HepG2 (cell line): ENCODE data around the gene VAMP8. TPM values are rescaled to one million over a fixed set of nuclear protein-coding genes. Genes with fewer than 3 reads are reported as not detected.
A peak's percentile ranks its signal among the peaks of the same experiment; 100 is the strongest.

ENCODE experiments used
- AHR ChIP-seq: IDR thresholded peaks from 2 replicates; pipeline ENCODE4 v1.6.1; 2018; ENCODE audit warnings: missing genetic modification reagents, missing compliant biosample characterization
- BCL6 ChIP-seq: IDR thresholded peaks from 2 replicates; pipeline ENCODE4 v1.6.1; 2016; ENCODE audit warnings: missing genetic modification reagents, missing compliant biosample characterization
- FLYWCH1 ChIP-seq: sonication (generic); formaldehyde crosslinking; IDR thresholded peaks from 2 replicates; pipeline ENCODE4 v1.8.1; 2023; ENCODE audit warnings: mild to moderate bottlenecking, missing genetic modification reagents
- HDAC2 ChIP-seq: sonication (generic); formaldehyde crosslinking; IDR thresholded peaks from 2 replicates; pipeline ENCODE4 v1.4.0; 2020; ENCODE audit warnings: missing genetic modification reagents
- KLF15 ChIP-seq: sonication (generic); formaldehyde crosslinking; IDR thresholded peaks from 2 replicates; pipeline ENCODE4 v1.8.1; 2023; ENCODE audit warnings: borderline replicate concordance, mild to moderate bottlenecking, inconsistent platforms, missing genetic modification reagents, mixed read lengths
- PITX1 ChIP-seq: sonication (generic); formaldehyde crosslinking; IDR thresholded peaks from 2 replicates; pipeline ENCODE4 v1.5.1; 2020; ENCODE audit warnings: mild to moderate bottlenecking, missing genetic modification reagents
- RBM39 ChIP-seq: fragments of 200-400 bp; formaldehyde crosslinking; IDR thresholded peaks from one replicate; pipeline ENCODE4 v1.6.1; 2018; ENCODE audit warnings: antibody characterized with exemption, mild to moderate bottlenecking, low read depth, low read length; ENCODE audit not compliant: poor library complexity, severe bottlenecking
- TARDBP ChIP-seq: sonication (generic); formaldehyde crosslinking; IDR thresholded peaks from 2 replicates; pipeline ENCODE4 v1.8.0; 2022; ENCODE audit warnings: mild to moderate bottlenecking, missing genetic modification reagents
- TBX3 ChIP-seq: fragments of 450-650 bp; IDR thresholded peaks from 2 replicates; pipeline ENCODE4 v1.6.1; 2017; ENCODE audit warnings: antibody characterized with exemption, mild to moderate bottlenecking, inconsistent platforms, borderline replicate concordance
- ZFP36L1 ChIP-seq: sonication (generic); formaldehyde crosslinking; IDR thresholded peaks from 2 replicates; pipeline ENCODE4 v1.8.0; 2022; ENCODE audit warnings: mild to moderate bottlenecking, missing genetic modification reagents, moderate library complexity
- ZKSCAN1 ChIP-seq: fragments of 150-350 bp; IDR thresholded peaks from 2 replicates; pipeline ENCODE4 v1.6.1; 2014; ENCODE audit warnings: low read length
- ZNF607 ChIP-seq: sonication (generic); formaldehyde crosslinking; IDR thresholded peaks from 2 replicates; pipeline ENCODE4 v1.5.1; 2020; ENCODE audit warnings: missing genetic modification reagents, mild to moderate bottlenecking, borderline replicate concordance
- polyA plus RNA-seq, 8 experiments: library from polyadenylated mRNA; depleted of rRNA in 3 of 8; stranded (reverse) in 7 of 8; unstranded in 1 of 8; fragments of >200 nt; fragmentation: Illumina TruSeq in 4 of 8; extraction: Trizol in 4 of 8; gene quantifications; 2 replicates each; pipeline versions ENCODE4 v1.2.1 to v1.2.3, GENCODE V29; 2011 to 2016; ENCODE audit warnings: low read depth in 4 of 8, missing spikeins in 1 of 8, mixed read lengths in 1 of 8; ENCODE audit not compliant: insufficient read depth in 1 of 8
- total RNA-seq, 5 experiments: library from RNA; depleted of rRNA; stranded (reverse); fragments of >200 nt; fragmentation: Illumina TruSeq; extraction: Trizol; gene quantifications; 2 replicates each; pipeline ENCODE4 v1.2.3, GENCODE V29; 2016; ENCODE audit warnings: low read depth in 1 of 5
- TF ChIP-seq, protein P1 (sequence below): sonication (generic); formaldehyde crosslinking; IDR thresholded peaks from 2 replicates; pipeline ENCODE4 v1.5.1; 2020; ENCODE audit warnings: mild to moderate bottlenecking, missing genetic modification reagents
- TF ChIP-seq, protein P2 (sequence below): sonication (generic); formaldehyde crosslinking; IDR thresholded peaks from 2 replicates; pipeline ENCODE4 v1.8.0; 2022; ENCODE audit warnings: missing genetic modification reagents, mild to moderate bottlenecking, moderate library complexity, borderline replicate concordance
- TF ChIP-seq, protein P3 (sequence below): sonication (generic); formaldehyde crosslinking; IDR thresholded peaks from 2 replicates; pipeline ENCODE4 v1.4.0; 2020; ENCODE audit warnings: missing genetic modification reagents
- TF ChIP-seq, protein P4 (sequence below): sonication (generic); formaldehyde crosslinking; IDR thresholded peaks from 2 replicates; pipeline ENCODE4 v1.4.0; 2020; ENCODE audit warnings: missing genetic modification reagents, mild to moderate bottlenecking, borderline replicate concordance
- TF ChIP-seq, protein P5 (sequence below): sonication (generic); formaldehyde crosslinking; IDR thresholded peaks from 2 replicates; pipeline ENCODE4 v1.4.0; 2020; ENCODE audit warnings: missing genetic modification reagents

Gene VAMP8
- total and polyA plus RNA-seq, 2 of the 13 experiments (the other 11 are each of a cell fraction or from before 2014, with no cell fraction given), result 83.3 to 157 TPM

DNA sequence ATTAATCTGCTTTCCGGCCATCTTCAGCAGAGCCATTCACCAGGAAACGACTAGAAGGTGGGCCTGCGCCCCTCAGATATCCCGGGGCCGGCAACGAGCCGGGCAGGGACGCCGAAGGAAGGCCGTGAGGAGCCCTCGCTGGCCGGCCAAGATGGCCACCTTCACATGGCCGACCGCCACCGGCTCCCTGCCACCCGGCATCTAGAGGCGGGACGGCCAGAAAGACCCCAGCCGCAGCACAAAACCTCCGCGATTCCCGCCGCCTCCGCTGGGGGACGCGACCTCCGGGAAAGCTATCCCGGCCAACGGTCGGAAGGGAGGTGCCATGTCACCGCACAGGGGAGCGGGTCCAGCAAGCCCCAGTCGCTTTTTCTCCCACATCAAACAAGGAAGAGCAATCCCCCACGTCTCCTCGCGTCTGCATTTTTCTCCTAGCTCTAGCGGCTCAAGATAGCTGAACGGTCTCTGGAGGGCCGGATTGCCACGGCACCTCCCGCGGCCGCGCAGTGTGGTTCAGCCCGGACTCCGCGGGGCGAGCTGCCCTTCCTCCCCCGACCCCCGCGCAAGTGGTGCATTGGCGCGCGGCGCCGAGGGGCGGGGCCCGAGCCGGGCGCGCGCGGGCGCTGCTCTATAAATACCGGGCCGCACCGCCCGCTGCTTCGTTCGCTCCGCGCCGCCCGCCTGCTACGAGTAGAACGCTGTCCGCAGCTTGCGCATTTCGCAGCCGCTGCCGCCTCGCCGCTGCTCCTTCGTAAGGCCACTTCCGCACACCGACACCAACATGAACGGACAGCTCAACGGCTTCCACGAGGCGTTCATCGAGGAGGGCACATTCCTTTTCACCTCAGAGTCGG, 38.7 kb upstream of the VAMP8 start, which contains the start of gene MAT2A (continued):
- TF ChIP-seq, protein P1, sequence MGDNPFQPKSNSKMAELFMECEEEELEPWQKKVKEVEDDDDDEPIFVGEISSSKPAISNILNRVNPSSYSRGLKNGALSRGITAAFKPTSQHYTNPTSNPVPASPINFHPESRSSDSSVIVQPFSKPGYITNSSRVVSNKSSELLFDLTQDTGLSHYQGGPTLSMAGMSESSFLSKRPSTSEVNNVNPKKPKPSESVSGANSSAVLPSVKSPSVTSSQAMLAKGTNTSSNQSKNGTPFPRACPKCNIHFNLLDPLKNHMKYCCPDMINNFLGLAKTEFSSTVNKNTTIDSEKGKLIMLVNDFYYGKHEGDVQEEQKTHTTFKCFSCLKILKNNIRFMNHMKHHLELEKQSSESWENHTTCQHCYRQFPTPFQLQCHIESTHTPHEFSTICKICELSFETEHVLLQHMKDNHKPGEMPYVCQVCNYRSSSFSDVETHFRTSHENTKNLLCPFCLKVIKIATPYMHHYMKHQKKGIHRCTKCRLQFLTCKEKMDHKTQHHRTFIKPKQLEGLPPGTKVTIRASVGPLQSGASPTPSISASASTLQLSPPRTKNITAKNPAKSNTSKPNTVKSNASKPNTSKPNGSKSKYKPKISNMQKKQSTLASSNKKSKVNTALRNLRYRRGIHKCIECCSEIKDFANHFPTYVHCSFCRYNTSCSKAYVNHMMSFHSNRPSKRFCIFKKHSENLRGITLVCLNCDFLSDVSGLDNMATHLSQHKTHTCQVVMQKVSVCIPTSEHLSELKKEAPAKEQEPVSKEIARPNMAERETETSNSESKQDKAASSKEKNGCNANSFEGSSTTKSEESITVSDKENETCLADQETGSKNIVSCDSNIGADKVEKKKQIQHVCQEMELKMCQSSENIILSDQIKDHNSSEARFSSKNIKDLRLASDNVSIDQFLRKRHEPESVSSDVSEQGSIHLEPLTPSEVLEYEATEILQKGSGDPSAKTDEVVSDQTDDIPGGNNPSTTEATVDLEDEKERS (CRISPR knock-in tag), result no peak
- TF ChIP-seq, protein P2, sequence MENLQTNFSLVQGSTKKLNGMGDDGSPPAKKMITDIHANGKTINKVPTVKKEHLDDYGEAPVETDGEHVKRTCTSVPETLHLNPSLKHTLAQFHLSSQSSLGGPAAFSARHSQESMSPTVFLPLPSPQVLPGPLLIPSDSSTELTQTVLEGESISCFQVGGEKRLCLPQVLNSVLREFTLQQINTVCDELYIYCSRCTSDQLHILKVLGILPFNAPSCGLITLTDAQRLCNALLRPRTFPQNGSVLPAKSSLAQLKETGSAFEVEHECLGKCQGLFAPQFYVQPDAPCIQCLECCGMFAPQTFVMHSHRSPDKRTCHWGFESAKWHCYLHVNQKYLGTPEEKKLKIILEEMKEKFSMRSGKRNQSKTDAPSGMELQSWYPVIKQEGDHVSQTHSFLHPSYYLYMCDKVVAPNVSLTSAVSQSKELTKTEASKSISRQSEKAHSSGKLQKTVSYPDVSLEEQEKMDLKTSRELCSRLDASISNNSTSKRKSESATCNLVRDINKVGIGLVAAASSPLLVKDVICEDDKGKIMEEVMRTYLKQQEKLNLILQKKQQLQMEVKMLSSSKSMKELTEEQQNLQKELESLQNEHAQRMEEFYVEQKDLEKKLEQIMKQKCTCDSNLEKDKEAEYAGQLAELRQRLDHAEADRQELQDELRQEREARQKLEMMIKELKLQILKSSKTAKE (CRISPR knock-in tag), result peak; percentile 78
- peak; percentile 80 for TF ChIP-seq AHR (CRISPR knock-in tag)
- 0 out of 2 replicates have a peak, but pooled peaks have one; percentile 25 for TF ChIP-seq ZFP36L1 (CRISPR knock-in tag)
- peak; percentile 36; the same call in 1 of the 2 replicates for TF ChIP-seq TBX3
- 0 out of 2 replicates have a peak, but pooled peaks have one; percentile 88 for TF ChIP-seq FLYWCH1 (CRISPR knock-in tag)
- TF ChIP-seq, protein P3, sequence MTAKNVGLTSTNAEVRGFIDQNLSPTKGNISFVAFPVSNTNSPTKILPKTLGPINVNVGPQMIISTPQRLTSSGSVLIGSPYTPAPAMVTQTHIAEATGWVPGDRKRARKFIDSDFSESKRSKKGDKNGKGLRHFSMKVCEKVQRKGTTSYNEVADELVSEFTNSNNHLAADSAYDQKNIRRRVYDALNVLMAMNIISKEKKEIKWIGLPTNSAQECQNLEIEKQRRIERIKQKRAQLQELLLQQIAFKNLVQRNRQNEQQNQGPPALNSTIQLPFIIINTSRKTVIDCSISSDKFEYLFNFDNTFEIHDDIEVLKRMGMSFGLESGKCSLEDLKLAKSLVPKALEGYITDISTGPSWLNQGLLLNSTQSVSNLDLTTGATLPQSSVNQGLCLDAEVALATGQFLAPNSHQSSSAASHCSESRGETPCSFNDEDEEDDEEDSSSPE (CRISPR knock-in tag), result peak; percentile 85
- peak; percentile 92; the same call in 1 of the 2 replicates for TF ChIP-seq KLF15 (CRISPR knock-in tag)
- no peak; the same call in 1 of the 2 replicates for TF ChIP-seq ZNF607 (CRISPR knock-in tag)
- TF ChIP-seq, protein P4, sequence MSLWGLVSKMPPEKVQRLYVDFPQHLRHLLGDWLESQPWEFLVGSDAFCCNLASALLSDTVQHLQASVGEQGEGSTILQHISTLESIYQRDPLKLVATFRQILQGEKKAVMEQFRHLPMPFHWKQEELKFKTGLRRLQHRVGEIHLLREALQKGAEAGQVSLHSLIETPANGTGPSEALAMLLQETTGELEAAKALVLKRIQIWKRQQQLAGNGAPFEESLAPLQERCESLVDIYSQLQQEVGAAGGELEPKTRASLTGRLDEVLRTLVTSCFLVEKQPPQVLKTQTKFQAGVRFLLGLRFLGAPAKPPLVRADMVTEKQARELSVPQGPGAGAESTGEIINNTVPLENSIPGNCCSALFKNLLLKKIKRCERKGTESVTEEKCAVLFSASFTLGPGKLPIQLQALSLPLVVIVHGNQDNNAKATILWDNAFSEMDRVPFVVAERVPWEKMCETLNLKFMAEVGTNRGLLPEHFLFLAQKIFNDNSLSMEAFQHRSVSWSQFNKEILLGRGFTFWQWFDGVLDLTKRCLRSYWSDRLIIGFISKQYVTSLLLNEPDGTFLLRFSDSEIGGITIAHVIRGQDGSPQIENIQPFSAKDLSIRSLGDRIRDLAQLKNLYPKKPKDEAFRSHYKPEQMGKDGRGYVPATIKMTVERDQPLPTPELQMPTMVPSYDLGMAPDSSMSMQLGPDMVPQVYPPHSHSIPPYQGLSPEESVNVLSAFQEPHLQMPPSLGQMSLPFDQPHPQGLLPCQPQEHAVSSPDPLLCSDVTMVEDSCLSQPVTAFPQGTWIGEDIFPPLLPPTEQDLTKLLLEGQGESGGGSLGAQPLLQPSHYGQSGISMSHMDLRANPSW (CRISPR knock-in tag), result no peak
- TF ChIP-seq BCL6 (CRISPR knock-in tag), result peak; percentile 67
- TF ChIP-seq, protein P5, sequence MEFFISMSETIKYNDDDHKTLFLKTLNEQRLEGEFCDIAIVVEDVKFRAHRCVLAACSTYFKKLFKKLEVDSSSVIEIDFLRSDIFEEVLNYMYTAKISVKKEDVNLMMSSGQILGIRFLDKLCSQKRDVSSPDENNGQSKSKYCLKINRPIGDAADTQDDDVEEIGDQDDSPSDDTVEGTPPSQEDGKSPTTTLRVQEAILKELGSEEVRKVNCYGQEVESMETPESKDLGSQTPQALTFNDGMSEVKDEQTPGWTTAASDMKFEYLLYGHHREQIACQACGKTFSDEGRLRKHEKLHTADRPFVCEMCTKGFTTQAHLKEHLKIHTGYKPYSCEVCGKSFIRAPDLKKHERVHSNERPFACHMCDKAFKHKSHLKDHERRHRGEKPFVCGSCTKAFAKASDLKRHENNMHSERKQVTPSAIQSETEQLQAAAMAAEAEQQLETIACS (CRISPR knock-in tag), result peak; percentile 95
- peak; percentile 84 for TF ChIP-seq HDAC2 (CRISPR knock-in tag)
- no peak for TF ChIP-seq PITX1 (CRISPR knock-in tag)
- peak; percentile 63; the same call in 1 of the 2 replicates for TF ChIP-seq TARDBP (CRISPR knock-in tag)
- peak; percentile 100 for TF ChIP-seq RBM39
- TF ChIP-seq ZKSCAN1, result 0 out of 2 replicates have a peak, but pooled peaks have one; percentile 38
